GM19240 (cell line): ENCODE data around the gene SMIM36.
"Not testable (repeated sequence)": the region's sequence is repeated elsewhere in the genome, so short reads cannot be mapped to it uniquely, and the experiment has no call there.

ENCODE experiments used
- DNase-seq: peaks from one replicate; pipeline ENCODE4 v3.0.0; 2011; ENCODE audit warnings: low spot score; ENCODE audit not compliant: insufficient read length

The SMIM36 gene

GRCh38 chr17:55435408-55435807, 75.8 kb downstream of the SMIM36 start:
- DNase-seq = no peak

GRCh38 chr17:55434721-55435120, 76.5 kb downstream of the SMIM36 start:
- no peak for DNase-seq

GRCh38 chr17:55433629-55434422, 77.4 kb downstream of the SMIM36 start:
- DNase-seq = no peak

GRCh38 chr17:55433029-55433628, 78.1 kb downstream of the SMIM36 start:
- no peak for DNase-seq

GRCh38 chr17:55432358-55433028, 78.8 kb downstream of the SMIM36 start:
- DNase-seq = no peak

- not testable (repeated sequence) for DNase-seq
These were observed 79.3 kb downstream of the SMIM36 start for GRCh38 chr17:55431914-55432313.

GRCh38 chr17:55430541-55431288, 80.5 kb downstream of the SMIM36 start:
- no peak for DNase-seq

- DNase-seq = no peak
These were observed 83.7 kb downstream of the SMIM36 start for GRCh38 chr17:55427587-55427882.

- no peak for DNase-seq
These were observed 84.2 kb downstream of the SMIM36 start for GRCh38 chr17:55426851-55427586.

GRCh38 chr17:55424893-55425540, 86.2 kb downstream of the SMIM36 start:
- DNase-seq = no peak

GRCh38 chr17:55423535-55423934, 87.7 kb downstream of the SMIM36 start:
- no peak for DNase-seq

- DNase-seq = not testable (repeated sequence)
These were observed 88.5 kb downstream of the SMIM36 start for GRCh38 chr17:55422828-55423164.

- DNase-seq = no peak
These were observed 89.9 kb downstream of the SMIM36 start, which contains the start of gene MMD for GRCh38 chr17:55421179-55421934. TSS of gene MMD (minus strand) at chr17:55421835. CDS start at chr17:55421695, 140 bp downstream.

GRCh38 chr17:55420776-55421178, 90.5 kb downstream of the SMIM36 start:
- DNase-seq = no peak

GRCh38 chr17:55420067-55420775, 91.0 kb downstream of the SMIM36 start:
- DNase-seq = no peak

- DNase-seq = no peak
These were observed 92.6 kb downstream of the SMIM36 start for GRCh38 chr17:55418369-55419268.

GRCh38 chr17:55417411-55418268, 93.6 kb downstream of the SMIM36 start:
- DNase-seq = no peak
